OCI-LY7 (cell line): ENCODE results near the gene KLK6.

Source experiments
- CTCF ChIP-seq: fragments of 200-600 bp; sonication (generic); conservative IDR thresholded peaks from 2 replicates; pipeline ENCODE4 v1.5.1; 2014; ENCODE audit warnings: mild to moderate bottlenecking, antibody characterized with exemption, low read length, moderate library complexity, mixed read lengths
- EZH2phosphoT487 ChIP-seq: fragments of 200-600 bp; sonication (generic); IDR thresholded peaks from 2 replicates; pipeline ENCODE4 v1.6.1; 2018; ENCODE audit warnings: low read depth, borderline replicate concordance, mild to moderate bottlenecking, mixed run types, antibody characterized with exemption, low read length, moderate library complexity, mixed read lengths

GRCh38 chr19:51018745-51019543, 49.6 kb upstream of the KLK6 start:
- TF ChIP-seq CTCF = no peak
- TF ChIP-seq EZH2phosphoT487 = no peak
